Islet of Langerhans (tissue), 1 donor: Measurements from ENCODE around the gene WBP1L.

Source experiments
- FAIRE-seq: peaks from one replicate; lab custom pipeline; 2011; peaks lifted over from hg19 to GRCh38; lab: Jason Lieb, UNC

The WBP1L gene

GRCh38 chr10:102759497-102760210 lies 15.9 kb downstream of the WBP1L start:
- no peak for FAIRE-seq

GRCh38 chr10:102761981-102762380 lies 18.2 kb downstream of the WBP1L start:
- no peak for FAIRE-seq

GRCh38 chr10:102762401-102763015 lies 18.8 kb downstream of the WBP1L start:
- no peak for FAIRE-seq

GRCh38 chr10:102763037-102763607 lies 19.4 kb downstream of the WBP1L start:
- FAIRE-seq = no peak

- no peak for FAIRE-seq
Measured at GRCh38 chr10:102764470-102765161, 20.9 kb downstream of the WBP1L start.

GRCh38 chr10:102765336-102765735 lies 21.6 kb downstream of the WBP1L start:
- no peak for FAIRE-seq

GRCh38 chr10:102767428-102768160 lies 23.8 kb downstream of the WBP1L start:
- FAIRE-seq = no peak

GRCh38 chr10:102769375-102770107 lies 25.8 kb downstream of the WBP1L start:
- no peak for FAIRE-seq

- no peak for FAIRE-seq
Measured at GRCh38 chr10:102770108-102770482, 26.3 kb downstream of the WBP1L start.

GRCh38 chr10:102770792-102771191 lies 27.0 kb downstream of the WBP1L start:
- no peak for FAIRE-seq

- no peak for FAIRE-seq
Measured at GRCh38 chr10:102773320-102773719, 29.6 kb downstream of the WBP1L start.

- FAIRE-seq = no peak
Measured at GRCh38 chr10:102773986-102774385, 30.2 kb downstream of the WBP1L start.

- FAIRE-seq = no peak
Measured at GRCh38 chr10:102775201-102775934, 31.6 kb downstream of the WBP1L start.

GRCh38 chr10:102775935-102776669 lies 32.4 kb downstream of the WBP1L start:
- FAIRE-seq = no peak

GRCh38 chr10:102776779-102777456 lies 33.2 kb downstream of the WBP1L start:
- no peak for FAIRE-seq

GRCh38 chr10:102777711-102778453 lies 34.1 kb downstream of the WBP1L start:
- no peak for FAIRE-seq

GRCh38 chr10:102778781-102779180 lies 35.0 kb downstream of the WBP1L start:
- no peak for FAIRE-seq

GRCh38 chr10:102779680-102780526 lies 36.2 kb downstream of the WBP1L start:
- FAIRE-seq = no peak
